Epithelial cell of prostate (primary cell): ENCODE measurements around the gene GNB1L.

Experiments
- DNase-seq: peaks from one replicate; pipeline ENCODE4 v3.0.0-alpha.2; 2011; ENCODE audit warnings: low read depth, low spot score
- H3K27ac ChIP-seq: fragments of 450-650 bp; 2 replicates; pipeline ENCODE4 v1.5.1; 2017; ENCODE audit warnings: mild to moderate bottlenecking

The GNB1L gene, protein sequence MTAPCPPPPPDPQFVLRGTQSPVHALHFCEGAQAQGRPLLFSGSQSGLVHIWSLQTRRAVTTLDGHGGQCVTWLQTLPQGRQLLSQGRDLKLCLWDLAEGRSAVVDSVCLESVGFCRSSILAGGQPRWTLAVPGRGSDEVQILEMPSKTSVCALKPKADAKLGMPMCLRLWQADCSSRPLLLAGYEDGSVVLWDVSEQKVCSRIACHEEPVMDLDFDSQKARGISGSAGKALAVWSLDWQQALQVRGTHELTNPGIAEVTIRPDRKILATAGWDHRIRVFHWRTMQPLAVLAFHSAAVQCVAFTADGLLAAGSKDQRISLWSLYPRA

DNA sequence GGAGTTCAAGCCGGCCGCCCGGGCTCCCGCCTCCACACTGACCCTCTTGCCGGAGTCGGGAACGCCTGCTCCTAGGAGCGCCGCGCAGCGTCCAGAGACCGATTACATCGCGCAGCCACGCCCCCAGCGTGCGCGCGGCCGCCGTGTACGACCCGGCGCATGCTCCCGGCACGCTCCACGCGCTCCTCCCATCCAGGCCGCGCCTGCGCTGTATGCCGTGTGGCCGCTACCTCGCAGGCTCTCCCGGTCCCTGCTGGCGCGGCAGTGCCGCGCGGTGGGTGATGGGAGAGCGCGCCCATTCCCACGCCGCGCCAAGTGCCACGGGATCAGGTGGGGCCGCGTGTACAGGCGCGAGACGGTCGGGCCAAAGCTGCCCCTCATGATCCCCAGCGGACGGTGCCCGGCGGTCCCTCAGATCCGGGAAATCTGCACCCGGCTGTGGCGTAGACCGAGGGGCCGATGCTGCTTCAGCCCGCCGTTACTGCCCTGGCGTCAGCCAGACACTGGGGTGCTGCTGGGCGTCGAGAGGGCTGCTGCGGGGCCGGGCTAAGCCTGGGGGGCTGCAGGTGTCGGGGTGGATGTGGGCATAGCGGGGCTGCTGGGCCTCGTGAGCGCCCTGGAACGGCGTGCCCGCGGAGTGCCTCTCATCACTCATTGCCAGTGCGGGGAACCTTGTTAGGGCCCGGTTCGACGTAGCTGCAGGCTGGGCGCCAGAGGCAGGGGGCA is at the start of gene GNB1L, which contains the start of gene RTL10:
TSS of gene GNB1L (minus strand) at position 97 of the 726 bp plus-strand sequence. CDS start 33,519 bp downstream, outside the sequence.
TSS of gene RTL10 (minus strand) at position 97 of the 726 bp plus-strand sequence. CDS start 2,613 bp downstream, outside the sequence.
- peak; percentile 84 for DNase-seq
- peak within 1 kb of the TSS; percentile 76 for H3K27ac ChIP-seq

DNA sequence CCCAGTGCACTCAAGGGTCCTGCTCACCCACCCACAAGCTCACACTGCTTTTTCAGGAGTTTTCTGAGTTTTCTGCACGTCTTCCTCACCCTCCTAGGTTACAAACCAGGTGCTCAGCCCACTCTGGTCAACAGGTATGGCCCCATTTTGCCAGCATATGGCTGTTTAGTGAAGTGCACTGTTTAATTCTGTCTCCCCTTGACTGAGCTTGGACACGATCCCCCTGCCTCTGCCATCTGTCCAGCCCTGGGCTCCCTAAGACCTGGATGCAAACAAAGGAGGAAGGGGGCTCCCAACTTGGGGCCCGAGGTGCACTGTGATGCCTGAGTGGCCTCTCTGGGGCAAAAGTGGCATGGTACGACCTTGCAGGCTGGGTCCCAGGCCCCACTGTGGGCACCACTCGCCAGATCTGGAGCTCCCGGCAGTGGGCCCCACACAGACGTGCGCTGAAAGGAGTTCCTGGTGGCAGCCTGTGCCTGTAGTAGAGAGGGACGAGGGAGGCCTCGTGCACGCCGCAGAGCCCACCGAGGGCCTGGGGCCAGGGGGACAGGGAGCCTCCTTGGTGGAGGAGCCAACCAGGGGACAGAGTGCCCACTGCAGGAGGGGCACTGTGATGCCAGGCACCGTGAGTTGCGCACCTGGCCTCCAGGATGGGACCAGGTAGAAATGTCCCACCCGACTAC is 49.6 kb upstream of the GNB1L start:
- H3K27ac ChIP-seq, result no peak overlapping the region

DNA sequence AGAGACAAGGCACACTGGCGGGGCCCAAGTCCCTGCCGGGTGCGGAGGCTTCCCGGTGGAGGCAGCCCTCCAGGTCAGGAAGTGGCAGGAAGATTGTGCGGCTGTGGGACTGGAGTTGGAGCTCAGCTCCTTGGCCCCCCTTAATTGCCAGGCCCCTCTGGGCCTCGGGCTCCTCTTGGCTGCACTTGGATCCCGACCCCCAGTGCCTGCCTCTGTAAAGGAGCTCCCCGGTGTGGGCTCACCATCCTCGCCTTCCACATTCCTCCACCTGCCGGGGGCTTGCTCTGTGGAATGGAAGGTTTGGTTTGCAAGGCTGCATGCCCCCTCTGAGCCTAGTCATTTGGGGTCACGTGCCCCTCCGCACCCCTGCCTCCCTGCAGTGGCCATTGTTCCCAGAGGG is 48.8 kb upstream of the GNB1L start:
- H3K27ac ChIP-seq, result no peak overlapping the region
- no peak for DNase-seq

More for the DNA sequence above, 49.6 kb upstream of the GNB1L start:
- DNase-seq, result no peak

DNA sequence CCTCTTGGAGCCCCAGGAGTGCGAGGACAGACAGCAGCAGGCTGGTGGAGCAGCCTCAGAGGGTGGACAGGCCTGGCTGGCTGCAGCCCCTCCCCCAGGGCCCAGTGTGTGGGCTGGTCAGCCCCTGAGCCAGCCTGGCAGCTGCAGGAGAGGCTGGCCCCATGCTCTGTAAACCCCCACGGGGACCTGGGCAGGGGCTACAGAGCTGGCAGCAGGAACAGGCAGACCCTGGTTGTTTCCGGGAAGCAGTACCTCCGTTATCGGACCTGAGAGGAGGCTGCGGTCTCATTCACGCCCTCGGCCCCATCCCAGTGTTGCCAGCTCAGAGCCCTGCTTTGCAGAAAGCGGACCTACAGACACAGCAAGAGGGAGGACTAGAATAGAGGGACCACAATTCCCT is 48.4 kb upstream of the GNB1L start:
- DNase-seq, result no peak
- no peak overlapping the region for H3K27ac ChIP-seq

DNA sequence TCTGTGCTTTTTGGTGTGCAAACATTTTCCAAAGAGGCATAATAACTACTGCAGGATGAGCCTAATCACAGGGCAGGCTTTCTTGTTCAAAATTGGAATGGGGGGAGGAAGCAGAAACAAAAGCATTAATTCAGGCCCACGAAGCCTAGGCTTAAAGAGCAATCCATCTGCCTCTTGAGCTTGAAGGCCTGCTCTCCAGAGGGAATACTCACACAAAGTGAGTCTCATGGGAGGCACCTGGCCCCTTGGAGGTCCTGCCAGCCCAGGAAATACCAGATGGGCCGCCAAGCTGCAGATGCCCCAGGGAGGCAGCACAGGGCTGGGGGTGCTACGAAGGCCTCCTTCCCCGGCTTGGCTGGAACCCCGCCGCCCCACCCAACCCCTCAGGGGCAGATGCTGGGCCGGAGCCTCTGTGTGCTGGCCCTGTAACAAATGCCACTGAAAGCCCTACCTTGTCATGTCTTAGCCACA is 47.6 kb upstream of the GNB1L start:
- no peak for DNase-seq
- H3K27ac ChIP-seq, result no peak overlapping the region

DNA sequence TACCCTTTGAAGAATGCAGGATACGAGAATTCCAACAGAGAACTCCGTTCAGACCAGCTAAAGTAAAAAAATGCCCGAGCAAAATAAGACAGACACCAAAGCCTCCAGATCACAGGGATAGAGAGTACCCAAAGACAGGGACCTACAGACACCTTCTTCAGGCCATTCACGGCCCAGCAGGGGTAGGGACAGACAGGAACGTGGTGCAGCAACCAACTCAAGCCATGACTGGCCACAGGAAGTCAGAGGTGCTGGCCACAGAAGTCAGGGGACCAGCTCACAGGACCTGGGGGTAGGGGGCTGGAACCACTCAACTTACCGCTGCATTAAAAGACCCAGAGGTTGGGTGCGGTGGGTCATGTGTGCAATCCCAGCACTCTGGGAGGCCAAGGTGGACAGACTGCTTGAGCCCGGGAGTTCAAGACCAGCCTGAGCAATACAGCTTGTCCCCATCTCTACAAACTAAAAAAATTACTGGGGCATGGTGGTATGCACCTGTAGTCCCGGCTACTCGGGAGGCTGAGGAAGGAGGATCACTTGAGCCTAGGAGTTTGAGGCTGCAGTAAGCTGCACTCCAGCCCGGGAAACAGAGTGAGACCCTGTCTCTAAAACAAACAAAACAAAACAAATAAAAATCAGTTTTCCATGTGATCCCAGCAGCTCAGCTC is 47.0 kb upstream of the GNB1L start:
- H3K27ac ChIP-seq, result no peak overlapping the region

DNA sequence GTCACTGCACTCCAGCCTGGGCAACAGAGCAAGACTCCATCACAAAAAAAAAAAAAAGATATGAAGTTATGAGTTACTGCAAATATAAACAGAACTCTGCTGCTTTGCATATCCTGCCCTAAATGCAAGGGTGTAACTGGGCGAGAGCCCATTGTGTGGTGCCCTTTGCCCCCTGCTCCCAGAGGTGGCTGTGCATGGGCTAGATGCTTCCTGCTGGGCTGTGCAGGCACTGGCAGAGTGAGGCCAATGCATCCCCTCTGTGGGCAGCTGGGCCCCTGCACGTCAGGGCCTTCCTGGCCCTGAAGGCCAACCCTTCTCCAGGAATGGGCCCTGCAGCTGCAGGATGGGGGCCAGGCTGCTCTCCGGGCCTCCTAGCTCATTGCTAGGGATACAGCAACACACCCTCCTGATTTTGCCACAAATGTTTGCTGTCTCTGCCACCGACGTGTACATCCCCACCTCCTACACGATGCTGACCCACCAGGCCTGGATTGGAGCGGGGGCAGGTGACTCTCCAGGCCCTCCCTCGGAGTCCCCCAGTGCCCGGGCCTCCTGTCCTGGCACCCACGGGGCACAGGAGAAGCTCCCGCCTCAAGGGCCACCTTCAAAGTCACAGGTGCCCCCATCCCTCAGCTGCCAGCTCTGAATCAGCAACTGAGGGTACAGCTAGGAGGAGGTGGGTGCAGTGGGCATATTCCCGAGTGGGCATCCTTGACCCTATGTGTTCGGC is 46.2 kb upstream of the GNB1L start:
- no peak for DNase-seq
- no peak overlapping the region for H3K27ac ChIP-seq

More for the DNA sequence above, 47.0 kb upstream of the GNB1L start:
- DNase-seq, result no peak

DNA sequence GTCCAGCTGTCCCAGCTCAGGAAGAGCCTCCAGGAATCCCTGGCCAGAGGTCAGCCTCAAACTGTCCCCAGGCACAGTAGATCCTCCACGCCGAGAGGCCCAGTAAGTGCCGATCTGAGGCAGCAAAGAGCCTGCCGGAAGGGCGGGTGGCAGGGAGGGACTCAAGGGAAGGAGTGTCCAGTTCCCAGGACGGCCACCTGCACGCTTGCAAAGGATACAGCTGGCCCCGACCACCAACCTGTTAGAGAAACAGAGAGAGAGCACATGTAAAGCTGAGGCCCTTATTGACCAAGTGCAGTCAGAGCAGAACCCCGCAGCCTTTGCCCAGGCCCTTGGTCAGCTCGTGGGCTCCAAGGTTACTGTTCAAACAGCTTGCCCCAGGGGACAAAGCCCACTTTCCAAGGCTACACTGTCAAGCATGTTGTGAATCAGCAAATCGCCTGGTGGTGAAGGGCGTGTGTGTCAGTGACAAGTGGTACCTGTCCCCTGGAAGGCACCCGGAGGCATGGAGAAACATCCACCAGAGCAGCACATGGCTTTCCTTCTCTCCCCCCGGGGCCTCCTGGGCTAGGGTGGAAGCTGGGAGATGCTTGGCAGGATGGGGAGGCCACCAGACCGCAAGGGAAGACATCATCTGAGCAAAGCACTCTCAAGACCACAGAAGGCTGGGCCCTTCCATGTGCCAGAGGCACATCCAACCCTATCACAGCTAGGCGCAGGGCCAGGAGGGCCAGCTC is 44.3 kb upstream of the GNB1L start:
- H3K27ac ChIP-seq, result no peak overlapping the region
- no peak for DNase-seq

DNA sequence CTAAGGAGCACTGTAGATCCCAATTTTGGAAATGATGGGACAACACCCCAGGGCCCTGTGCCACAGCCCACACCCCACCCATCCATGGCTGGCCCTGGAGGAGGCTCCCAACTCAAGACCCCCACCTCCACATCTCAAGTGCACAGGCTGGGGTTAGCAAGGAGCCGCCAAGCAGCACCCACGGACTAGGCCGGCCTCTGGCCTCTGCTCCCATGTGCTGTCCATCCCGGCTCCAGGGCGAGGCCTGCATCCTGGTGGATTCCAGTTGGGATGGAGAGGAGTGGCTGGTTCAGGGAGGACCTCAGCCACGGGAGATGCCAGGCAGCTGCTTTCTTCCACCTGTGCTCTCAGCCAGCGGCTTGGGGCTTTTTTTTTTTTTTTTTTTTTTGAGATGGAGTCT is 43.5 kb upstream of the GNB1L start:
- DNase-seq, result no peak
- H3K27ac ChIP-seq, result no peak overlapping the region

DNA sequence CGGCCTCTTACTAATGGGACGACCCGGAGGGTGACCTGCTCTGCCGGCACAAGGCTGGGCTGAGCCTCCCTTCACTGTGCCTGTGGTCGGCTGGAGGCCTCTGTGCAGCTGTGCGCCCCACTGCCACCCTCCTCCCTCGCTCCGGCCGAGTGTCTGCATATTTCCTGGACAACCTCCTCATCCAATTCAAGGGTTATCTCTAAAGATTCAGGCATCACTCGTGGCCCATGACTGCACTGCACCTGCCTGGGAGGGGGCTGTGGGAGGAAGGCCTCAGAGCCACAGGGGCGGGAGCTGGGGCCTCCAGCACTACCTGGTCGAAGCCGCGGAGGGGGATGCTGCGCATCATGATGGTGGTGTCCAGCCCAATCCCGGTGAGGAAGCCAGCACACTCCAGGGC is 43.1 kb upstream of the GNB1L start:
- DNase-seq, result no peak
- H3K27ac ChIP-seq, result no peak overlapping the region

DNA sequence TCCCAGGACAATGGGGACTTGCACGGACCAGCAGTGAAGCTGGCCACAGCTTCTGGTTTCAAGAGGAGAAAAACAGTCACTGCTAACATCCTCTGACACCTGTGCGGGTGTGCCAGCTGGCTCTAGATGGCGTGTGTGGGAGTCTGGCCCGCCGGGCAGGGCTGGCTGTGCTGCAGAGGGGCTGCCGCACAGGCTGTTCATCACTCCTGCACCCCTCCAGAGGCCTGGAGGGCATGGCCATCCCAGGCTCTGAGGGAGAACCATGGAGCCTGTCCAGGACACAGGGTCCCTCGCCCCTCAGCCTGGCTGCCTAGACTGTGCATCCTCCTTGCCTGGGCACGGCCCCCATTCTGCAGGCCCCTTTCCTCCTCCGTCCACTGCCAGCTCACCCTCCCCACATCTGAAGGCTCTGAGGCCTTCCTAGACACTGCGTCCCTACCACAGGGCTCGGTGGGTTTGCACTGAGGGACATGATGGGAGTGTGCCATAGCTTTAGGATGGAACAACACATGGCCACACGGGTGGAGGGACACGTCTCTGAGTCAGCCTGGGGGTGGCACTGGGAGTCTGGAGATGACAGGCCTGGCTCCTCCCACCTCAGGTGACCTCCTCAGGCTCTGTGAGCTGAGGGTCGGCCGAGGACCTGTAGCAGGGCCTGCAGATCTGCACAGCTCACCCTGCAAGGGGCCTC is 42.1 kb upstream of the GNB1L start:
- no peak overlapping the region for H3K27ac ChIP-seq
- DNase-seq, result no peak

DNA sequence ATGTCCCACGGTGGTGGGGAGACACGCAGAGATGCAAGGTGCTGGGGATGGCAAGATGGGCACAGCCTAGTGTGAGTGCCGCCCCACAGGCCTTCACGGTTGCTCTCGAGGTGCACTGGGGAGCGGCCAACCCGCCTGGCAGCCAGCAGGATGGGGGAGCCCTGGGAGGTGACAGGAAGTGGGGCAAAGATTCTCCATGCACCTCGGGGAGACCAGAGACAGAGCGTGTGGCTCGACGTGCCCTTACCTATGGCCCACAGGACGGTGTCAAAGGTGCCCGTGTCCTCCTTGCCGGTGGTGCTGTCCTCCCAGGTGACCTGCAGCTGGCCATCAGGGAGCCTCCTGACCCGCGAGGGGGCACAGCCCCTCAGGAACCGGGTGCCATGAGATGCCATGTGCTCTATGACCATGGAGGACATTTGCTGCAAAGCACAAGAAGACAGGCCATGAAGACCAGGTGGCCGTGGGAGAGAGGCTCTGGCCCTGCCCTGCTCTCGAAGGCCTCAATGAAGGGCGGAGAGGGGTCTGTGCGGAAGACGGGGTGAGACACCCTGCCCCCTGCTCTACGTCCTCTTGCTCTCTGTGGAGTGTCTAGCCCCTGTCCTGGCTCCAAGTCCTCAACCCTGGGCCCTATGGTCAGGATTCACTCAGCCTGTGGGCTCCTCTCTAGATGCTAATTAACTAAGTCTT is 40.6 kb upstream of the GNB1L start:
- no peak overlapping the region for H3K27ac ChIP-seq
- DNase-seq, result no peak

DNA sequence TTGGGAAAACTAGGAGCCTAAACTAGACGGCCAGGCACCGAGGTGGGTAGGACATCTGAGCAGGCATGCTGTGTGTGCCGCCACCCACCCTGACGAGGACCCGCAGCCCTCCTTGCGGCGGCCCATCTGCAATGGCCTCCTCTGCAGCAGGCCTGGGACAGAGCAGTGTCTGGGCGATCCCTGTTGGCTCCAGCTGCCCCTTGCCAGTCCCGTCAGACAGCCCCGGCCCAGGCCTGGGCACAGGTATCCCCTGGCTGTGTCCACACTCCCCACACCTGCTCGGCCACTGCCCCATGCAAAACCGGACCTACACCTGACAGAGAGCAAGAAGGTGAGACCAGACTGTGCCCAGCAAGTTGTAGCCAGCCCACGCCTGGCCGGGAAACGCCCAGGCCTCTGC is 38.7 kb upstream of the GNB1L start:
- H3K27ac ChIP-seq, result no peak overlapping the region
- DNase-seq, result no peak

DNA sequence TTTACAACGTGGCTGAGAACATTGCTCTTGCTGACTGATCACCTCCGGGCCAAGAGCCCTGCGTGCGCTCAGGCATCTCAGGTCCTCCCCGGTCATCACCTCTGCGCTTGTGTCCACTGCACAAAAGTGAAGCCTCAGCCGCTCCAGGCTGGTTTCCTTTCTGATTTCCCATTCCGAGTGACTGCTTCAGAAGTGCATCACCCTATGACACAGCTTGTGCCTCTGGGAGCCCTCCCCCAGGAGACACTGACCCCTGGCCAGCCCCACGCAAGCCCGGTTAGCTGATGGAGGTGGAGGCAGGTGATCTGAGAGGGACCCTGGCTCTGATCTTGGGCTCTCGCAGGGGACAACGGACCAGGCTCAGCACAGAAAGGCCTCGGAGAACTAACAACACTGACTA is 38.3 kb upstream of the GNB1L start:
- no peak overlapping the region for H3K27ac ChIP-seq
- DNase-seq, result no peak

DNA sequence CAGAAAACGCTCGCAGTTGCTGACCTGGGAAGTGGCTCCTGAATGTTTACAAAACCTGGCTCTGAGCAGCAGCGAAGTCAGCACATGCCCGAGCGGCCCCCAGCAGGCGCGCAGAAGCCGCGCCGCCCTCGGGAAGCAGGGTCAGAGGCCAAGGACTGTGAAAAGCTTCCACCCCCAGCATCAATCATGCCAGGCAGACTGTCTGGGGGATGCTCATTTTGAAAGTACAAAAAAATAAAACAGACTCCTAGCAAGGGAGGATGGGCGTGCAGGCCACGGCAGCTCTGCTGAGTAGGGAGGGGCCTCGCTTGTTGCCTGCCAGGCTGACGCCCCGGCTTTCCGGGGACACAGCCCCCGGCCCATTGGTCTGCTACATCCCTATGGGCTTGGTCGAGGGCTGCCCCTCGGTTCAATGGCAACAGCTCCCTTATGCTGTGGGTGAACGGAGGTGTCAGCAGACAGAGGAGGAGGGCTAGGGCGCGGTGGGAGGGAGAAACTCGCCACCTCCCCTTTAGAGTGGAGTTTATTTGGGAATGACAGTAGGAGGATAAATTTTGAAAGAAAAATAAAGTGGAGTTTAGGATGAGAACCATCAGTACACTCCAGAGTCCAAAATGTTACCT is 37.7 kb upstream of the GNB1L start:
- H3K27ac ChIP-seq, result peak overlapping the region; percentile 74
- DNase-seq, result no peak

DNA sequence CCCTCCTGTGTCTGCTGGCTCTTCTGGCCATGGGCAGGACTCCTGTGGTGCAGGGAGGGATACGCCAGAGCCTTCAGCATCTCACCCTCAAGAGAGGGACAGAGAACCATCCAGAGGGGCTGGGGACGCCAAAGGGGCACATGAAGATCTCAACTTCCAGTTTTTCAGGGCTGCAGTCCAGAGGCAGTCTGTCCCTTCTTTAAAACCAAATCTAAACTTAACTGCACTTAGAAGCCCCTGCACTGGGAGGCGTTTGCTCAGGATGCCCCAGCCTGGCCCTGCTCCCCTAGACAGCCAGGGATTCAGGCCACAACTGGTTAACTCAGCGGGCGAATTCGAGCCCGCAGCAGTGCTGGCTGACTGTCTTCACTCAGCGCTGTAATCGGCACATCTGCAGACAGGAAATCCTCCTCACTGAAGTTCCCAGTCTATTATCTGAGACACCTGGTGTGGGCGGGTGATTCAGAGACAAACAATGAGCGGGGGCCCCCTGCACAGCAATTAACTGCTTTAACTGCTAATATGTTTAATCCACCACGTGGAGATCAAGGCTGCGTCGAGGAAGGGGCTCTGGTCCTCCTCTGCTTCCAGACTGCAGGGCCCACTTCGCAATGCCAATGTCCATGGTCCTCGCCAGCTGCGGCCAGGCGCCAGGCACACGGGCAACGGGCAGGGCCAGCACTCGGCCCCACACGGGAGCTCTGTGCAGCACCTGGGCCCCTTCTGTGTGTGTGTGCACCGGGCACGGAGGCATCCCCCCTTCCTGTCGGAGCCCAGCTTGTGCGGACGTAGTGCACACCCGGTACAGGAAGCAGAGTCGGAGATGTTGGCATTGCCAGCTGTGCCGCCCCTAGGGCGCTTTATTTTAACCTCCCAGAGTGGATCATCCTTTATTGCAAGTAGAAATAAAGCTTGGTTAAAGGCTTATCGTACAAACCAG is 36.9 kb upstream of the GNB1L start:
- H3K27ac ChIP-seq, result peak overlapping the region; percentile 74
- DNase-seq, result peak; percentile 43
